ENCODE measurements around the gene UNC119B. TPM values are rescaled to one million over a fixed set of nuclear protein-coding genes. Genes with fewer than 3 reads are reported as not detected.
A peak's percentile ranks its signal among the peaks of the same experiment; 100 is the strongest.

UNC119B gene
- total RNA-seq, 4 donors from 2014 or later = 19.6 to 38.1 (median 21.8) TPM

DNA sequence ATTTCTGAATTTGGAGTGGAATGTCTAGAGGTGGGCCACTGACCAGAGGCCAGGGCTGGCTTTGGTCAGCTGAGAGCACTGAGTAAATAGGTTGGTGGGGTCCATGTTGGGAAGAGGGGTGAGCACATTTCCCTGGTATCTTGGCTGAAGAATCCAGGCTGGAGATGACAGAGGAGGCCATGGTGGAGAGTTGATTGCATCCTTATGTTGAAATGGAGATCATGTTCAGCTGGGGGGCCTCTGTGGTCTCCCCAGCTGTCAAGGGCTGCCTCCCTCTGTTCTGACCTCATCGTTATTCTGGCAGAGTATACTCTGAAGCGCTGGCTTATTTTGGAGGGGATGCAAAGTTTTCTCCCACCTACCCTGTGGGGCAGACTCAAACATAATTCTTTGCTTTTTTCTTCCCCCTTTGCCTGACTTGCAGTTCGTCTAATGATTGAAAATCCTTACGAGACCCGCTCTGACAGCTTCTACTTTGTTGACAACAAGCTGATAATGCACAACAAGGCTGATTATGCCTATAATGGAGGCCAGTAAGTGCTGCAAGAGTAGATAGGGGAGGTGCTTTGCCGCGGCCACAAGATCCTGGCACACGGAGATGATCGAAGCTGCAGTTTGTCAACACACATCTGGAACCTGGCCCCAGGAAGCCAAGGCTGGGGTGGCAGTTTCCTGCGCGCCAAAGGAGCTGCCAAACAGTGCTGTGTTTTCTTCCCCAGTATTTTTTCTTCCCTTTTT lies 9.4 kb downstream of the UNC119B start:
- TF ChIP-seq CTCF (IDR thresholded peaks at IDR 0.05) = no peak
- ATAC-seq (ENCODE audit: low FRiP score) (no peak), DNase-seq (ENCODE audit: low spot score) (no peak)

DNA sequence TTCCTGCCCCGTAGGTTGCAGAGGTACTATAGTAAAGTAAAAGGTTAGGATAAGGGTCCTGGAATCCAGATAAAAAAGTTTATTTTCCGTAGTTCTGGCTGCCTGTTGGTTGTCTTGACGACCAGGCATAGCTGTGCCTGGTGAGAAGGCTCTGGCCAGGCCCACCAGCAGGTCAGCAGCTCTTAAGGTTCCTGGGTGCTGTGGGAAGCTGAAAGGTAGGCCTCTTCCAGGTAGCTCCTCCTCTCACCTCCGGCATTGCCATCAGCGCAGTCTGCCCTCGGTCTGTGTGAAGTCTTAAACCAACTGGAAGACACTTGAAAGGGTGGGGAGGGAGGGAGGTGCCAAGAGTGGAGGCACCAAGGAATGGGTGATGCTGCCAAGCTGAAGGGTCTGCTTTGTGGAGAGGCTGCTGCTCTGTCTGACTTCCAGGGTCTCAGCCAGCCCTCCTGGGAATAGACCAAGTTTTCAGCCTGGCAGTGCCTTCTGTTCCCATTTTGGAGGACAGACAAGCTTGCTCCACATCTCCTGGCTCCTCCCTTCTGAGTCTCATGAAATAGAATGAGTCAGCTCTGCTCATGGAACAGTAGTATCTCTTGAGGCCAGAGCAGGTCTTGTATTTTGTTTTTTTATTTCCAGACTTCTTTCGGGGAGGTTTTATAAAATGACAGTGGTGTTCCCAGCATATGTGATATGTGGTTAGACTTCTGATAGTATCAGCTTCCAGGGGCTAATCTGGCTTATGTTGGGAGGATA lies 10.2 kb downstream of the UNC119B start:
- ATAC-seq (ENCODE audit: low FRiP score) (peak; percentile 79), DNase-seq (ENCODE audit: low spot score) (no peak)
- TF ChIP-seq CTCF (IDR thresholded peaks at IDR 0.05) = no peak

DNA sequence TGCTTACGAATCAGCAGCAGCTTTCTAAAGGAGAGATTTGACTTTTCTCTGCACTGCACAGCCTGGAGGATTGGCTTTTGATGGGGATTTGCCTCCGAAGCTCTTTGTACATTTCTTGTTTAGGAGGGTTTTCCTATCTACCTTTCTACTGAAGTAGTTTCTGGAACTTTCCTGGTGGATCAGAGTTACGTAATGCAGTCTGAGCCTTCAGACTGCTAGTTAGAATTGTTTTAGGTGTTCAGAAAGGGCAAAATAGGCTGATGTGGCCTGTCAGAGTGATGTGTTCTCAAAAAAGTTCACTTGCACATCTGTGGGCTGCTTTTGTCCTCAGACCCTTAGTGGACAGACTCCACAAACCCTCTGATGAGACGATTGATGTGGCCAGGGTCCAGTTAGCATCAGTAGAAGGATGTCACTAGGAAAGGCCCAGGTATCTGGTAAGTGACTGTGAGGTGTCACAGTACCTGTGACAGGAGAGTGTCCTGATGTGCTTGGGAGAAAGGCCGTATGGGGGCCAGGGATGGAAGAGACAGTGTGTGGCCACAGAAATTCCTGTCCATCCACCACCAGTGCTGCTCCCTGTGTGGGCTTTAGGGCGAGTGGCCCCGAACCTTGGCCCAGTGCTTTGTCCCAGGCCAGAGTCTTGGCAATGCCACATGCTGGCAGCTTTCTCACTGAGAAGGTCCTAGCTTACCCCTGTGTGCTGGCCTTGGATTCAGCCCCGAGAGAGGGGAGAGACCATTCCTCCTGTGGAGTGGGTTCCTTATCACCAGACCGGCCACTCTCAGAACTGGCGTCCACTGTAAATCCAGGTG lies 10.9 kb downstream of the UNC119B start:
- no peak for TF ChIP-seq CTCF (IDR thresholded peaks at IDR 0.05)
- ATAC-seq (ENCODE audit: low FRiP score) = no peak
- no peak for DNase-seq (ENCODE audit: low spot score)

DNA sequence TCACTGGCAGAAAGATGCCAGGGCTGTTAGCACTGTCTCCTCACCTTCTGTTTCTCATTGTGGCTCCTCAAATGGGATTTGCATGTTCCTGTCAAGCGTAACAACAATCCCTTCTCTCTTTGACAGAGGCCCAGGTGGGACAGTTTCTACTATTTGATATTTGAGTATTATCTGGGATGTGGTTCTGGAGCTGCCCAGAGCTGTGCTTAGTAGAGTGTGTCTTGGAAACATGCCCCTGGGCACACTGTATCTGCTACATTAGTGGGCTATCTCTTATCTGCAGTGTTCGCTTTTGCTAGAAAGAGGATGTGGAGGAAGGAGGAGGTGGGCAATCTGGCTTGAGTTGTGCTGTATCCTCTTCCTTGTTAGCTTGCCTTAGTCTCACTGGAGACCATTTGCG lies 11.6 kb downstream of the UNC119B start:
- no peak for ATAC-seq (ENCODE audit: low FRiP score)
- no peak for TF ChIP-seq CTCF (IDR thresholded peaks at IDR 0.05)
- DNase-seq (ENCODE audit: low spot score) = no peak

DNA sequence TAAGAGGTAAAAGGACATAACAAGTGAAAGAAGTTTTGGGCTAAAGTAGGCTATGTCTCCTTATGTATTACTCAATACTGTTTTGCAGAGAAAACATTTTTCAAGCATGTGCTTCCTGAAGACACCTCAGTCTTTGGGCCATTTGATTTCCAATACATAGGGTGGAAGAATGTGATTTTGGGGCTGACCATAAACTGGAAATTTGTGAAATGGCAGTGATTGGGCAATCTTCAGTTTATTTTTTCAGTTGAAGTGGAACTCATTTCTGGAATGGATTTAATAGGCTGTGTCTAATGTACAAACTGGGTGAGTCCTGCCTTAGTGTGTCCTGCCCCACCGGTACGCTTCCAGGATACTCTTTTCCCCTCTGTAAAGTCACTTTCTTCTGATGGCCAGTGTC lies 12.5 kb downstream of the UNC119B start:
- no peak for ATAC-seq (ENCODE audit: low FRiP score)
- DNase-seq (ENCODE audit: low spot score) = no peak
- TF ChIP-seq CTCF (IDR thresholded peaks at IDR 0.05) = no peak

- no peak for DNase-seq (ENCODE audit: low spot score)
- TF ChIP-seq CTCF (IDR thresholded peaks at IDR 0.05) = no peak
These were observed 14.5 kb downstream of the UNC119B start for GRCh38 chr12:120724720-120725119.

More at GRCh38 chr12:120724720-120725119, 14.5 kb downstream of the UNC119B start:
- ATAC-seq (ENCODE audit: low FRiP score) = no peak
